ENCODE data around the gene FBXW5. TPM values are rescaled to one million over a fixed set of nuclear protein-coding genes. Genes with fewer than 3 reads are reported as not detected.

FBXW5 gene
- total and polyA plus RNA-seq, 12 donors = 118 to 215 (median 145) TPM

- DNase-seq (peak in 1 of 2 donors; percentile 39), ATAC-seq (no peak)
- no peak overlapping the region for H3K27ac ChIP-seq
- peaks cover 30 to 72% (median 42%) of the 10 kb centered on the region in 9 donors for H3K4me1 ChIP-seq
- H3K9me3 ChIP-seq = no peaks in the 10 kb centered on the region
- intact Hi-C loops (cut with DNase I) = loop anchor here (2.0 to 5.0 kb wide), 13 partner anchors 37 to 158 kb away; partner anchors contain the start of genes PAXX (in 4 of the 10), FUT7 (in 3 of the 10), TMEM141 (in 2 of the 10) and AJM1 (in 1 of the 10)
- no peak for TF ChIP-seq CTCF (IDR thresholded peaks at IDR 0.05)
- H3K4me3 ChIP-seq = no peak overlapping the region
- peaks cover 10 to 28% (median 23%) of the 10 kb centered on the region in 9 donors for H3K36me3 ChIP-seq
- WGBS, 2 donors = 89 to 93% methylated on average over 30 of the region's 30 CpGs
- H3K27me3 ChIP-seq = no peaks in the 10 kb centered on the region
Measured at GRCh38 chr9:136945333-136946227, 1.0 kb upstream of the FBXW5 start.

GRCh38 chr9:136944212-136944518 is 373 bp downstream of the FBXW5 start:
- DNase-seq (no peak), ATAC-seq (peak in 6 of 8 donors; percentile 0 to 61 (median 17))
- TF ChIP-seq CTCF (IDR thresholded peaks at IDR 0.05) = peak in 1 of 9 donors; percentile 8
- Histone ChIP-seq H3K9me3 (no peaks in the 10 kb centered on the region), H3K36me3 (peaks cover 10 to 42% (median 28%) of the 10 kb centered on the region in 9 donors), H3K4me1 (peaks cover 22 to 74% (median 40%) of the 10 kb centered on the region in 9 donors), H3K27ac (peak overlapping the region; percentile 94 to 99 (median 98)), H3K27me3 (no peaks in the 10 kb centered on the region), H3K4me3 (peak overlapping the region; percentile 66 to 99 (median 92))
- intact Hi-C loops (cut with DNase I) = loop anchor here in 8 of 10 donors (1.0 to 5.0 kb wide), 12 partner anchors 42 to 154 kb away; partner anchors contain the start of genes PHPT1 (in 5 of the 8), TMEM141 (in 4 of the 8), AJM1 (in 2 of the 8) and TRAF2 (in 2 of the 8)
- WGBS, 2 donors = 0% methylated on average over 29 to 45 of the region's 45 CpGs

- peak in 3 of 9 donors; percentile 12 to 43 (median 43) for TF ChIP-seq CTCF (IDR thresholded peaks at IDR 0.05)
- Histone ChIP-seq H3K36me3 (peaks cover 10 to 45% (median 28%) of the 10 kb centered on the region in 9 donors), H3K4me3 (peak overlapping the region; percentile 66 to 99 (median 92)), H3K4me1 (peaks cover 18 to 70% (median 36%) of the 10 kb centered on the region in 9 donors), H3K27me3 (no peaks in the 10 kb centered on the region), H3K9me3 (no peaks in the 10 kb centered on the region), H3K27ac (peak overlapping the region; percentile 94 to 99 (median 98))
- DNase-seq (no peak), ATAC-seq (peak in 2 of 8 donors; percentile 0)
- WGBS, 2 donors = 18 to 20% methylated on average over 56 to 61 of the region's 61 CpGs
- intact Hi-C loops (cut with DNase I) = loop anchor here in 8 of 10 donors (1.0 to 5.0 kb wide), 12 partner anchors 41 to 153 kb away; partner anchors contain the start of genes PHPT1 (in 5 of the 8), TMEM141 (in 4 of the 8), AJM1 (in 2 of the 8) and TRAF2 (in 2 of the 8)
Measured at GRCh38 chr9:136943291-136944211, 987 bp downstream of the FBXW5 start.
